DOHH2 (cell line): ENCODE measurements around the gene EME2.

Experiments used
- EZH2phosphoT487 ChIP-seq: fragments of 200-600 bp; sonication (generic); IDR thresholded peaks from 2 replicates; pipeline ENCODE4 v1.6.1; 2017; ENCODE audit warnings: borderline replicate concordance, mild to moderate bottlenecking, antibody characterized with exemption, low read length, moderate library complexity, mixed read lengths
- TF ChIP-seq, protein P1 (sequence below): fragments of 200-600 bp; sonication (generic); IDR thresholded peaks from one replicate; pipeline ENCODE4 v1.5.1; 2014; ENCODE audit warnings: antibody characterized with exemption, mild to moderate bottlenecking, low read depth, low read length; ENCODE audit not compliant: poor library complexity, severe bottlenecking

DNA sequence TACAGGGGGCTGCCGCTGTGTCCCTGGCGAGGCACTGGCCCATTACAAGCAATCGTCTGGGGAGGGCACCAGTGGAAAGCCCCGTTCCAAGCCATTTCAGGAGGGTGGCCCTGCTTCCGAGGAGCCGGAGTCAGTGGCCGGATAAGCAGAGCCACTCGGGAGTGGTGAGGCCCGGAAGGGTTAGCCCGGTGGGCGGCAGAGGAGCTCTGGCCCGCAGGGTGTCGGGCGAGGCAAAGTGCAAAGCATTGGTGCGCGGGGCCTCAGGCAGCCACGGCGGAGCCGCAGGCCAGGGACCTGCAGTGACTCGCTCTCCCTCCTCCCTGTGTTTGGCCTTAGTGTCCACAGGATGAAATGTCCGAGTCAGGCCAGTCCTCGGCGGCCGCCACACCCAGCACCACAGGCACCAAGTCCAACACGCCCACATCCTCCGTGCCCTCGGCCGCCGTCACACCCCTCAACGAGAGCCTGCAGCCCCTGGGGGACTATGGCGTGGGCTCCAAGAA lies 25.9 kb upstream of the EME2 start:
- TF ChIP-seq, protein P1, sequence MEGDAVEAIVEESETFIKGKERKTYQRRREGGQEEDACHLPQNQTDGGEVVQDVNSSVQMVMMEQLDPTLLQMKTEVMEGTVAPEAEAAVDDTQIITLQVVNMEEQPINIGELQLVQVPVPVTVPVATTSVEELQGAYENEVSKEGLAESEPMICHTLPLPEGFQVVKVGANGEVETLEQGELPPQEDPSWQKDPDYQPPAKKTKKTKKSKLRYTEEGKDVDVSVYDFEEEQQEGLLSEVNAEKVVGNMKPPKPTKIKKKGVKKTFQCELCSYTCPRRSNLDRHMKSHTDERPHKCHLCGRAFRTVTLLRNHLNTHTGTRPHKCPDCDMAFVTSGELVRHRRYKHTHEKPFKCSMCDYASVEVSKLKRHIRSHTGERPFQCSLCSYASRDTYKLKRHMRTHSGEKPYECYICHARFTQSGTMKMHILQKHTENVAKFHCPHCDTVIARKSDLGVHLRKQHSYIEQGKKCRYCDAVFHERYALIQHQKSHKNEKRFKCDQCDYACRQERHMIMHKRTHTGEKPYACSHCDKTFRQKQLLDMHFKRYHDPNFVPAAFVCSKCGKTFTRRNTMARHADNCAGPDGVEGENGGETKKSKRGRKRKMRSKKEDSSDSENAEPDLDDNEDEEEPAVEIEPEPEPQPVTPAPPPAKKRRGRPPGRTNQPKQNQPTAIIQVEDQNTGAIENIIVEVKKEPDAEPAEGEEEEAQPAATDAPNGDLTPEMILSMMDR, result no peak
- TF ChIP-seq EZH2phosphoT487, result no peak
